H9 (cell line): ENCODE results near the gene MRPL37. TPM values are rescaled to one million over a fixed set of nuclear protein-coding genes. Genes with fewer than 3 reads are reported as not detected.

ENCODE experiments used
- DNase-seq: peaks from one replicate; pipeline ENCODE4 v3.0.0-alpha.2; 2017
- H2AFZ ChIP-seq: one replicate; pipeline ENCODE4 v1.6.1; 2013; ENCODE audit warnings: mild to moderate bottlenecking, low read length, control low read depth, moderate library complexity
- H2AK5ac ChIP-seq: 2 replicates; pipeline ENCODE4 v1.6.1; 2013; ENCODE audit warnings: low read length, control low read depth, mixed read lengths; ENCODE audit not compliant: insufficient read length
- H2BK120ac ChIP-seq: one replicate; pipeline ENCODE4 v1.6.1; 2013; ENCODE audit warnings: low read depth, mild to moderate bottlenecking, low read length, control low read depth, inconsistent platforms; ENCODE audit not compliant: poor library complexity, severe bottlenecking
- H2BK12ac ChIP-seq: 2 replicates; pipeline ENCODE4 v1.6.1; 2013; ENCODE audit warnings: low read length, control low read depth, mixed read lengths, low read depth; ENCODE audit not compliant: insufficient read length
- H2BK15ac ChIP-seq: 2 replicates; pipeline ENCODE4 v1.6.1; 2013; ENCODE audit warnings: low read depth, low read length, control low read depth
- H2BK20ac ChIP-seq: one replicate; pipeline ENCODE4 v1.6.1; 2013; ENCODE audit warnings: low read depth, mild to moderate bottlenecking, low read length, control low read depth, inconsistent platforms; ENCODE audit not compliant: poor library complexity, severe bottlenecking
- H2BK5ac ChIP-seq: 2 replicates; pipeline ENCODE4 v1.6.1; 2013; ENCODE audit warnings: low read length, control low read depth, mixed read lengths; ENCODE audit not compliant: insufficient read length
- H3K14ac ChIP-seq: 2 replicates; pipeline ENCODE4 v1.6.1; 2013; ENCODE audit warnings: low read length, control low read depth; ENCODE audit not compliant: insufficient read depth
- H3K18ac ChIP-seq: 2 replicates; pipeline ENCODE4 v1.6.1; 2013; ENCODE audit warnings: low read depth, mild to moderate bottlenecking, mixed read lengths, low read length, control low read depth; ENCODE audit not compliant: insufficient read length
- H3K23ac ChIP-seq: 2 replicates; pipeline ENCODE4 v1.6.1; 2013; ENCODE audit warnings: low read length, control low read depth, mixed read lengths, low read depth; ENCODE audit not compliant: insufficient read length
- H3K23me2 ChIP-seq: 2 replicates; pipeline ENCODE4 v1.6.1; 2013; ENCODE audit warnings: low read depth, mild to moderate bottlenecking, mixed read lengths, low read length, control low read depth; ENCODE audit not compliant: insufficient read length, poor library complexity, severe bottlenecking
- H3K27ac ChIP-seq: 2 replicates; pipeline ENCODE4 v1.5.1; 2013; ENCODE audit warnings: low read length, control low read depth, mixed read lengths, low read depth; ENCODE audit not compliant: insufficient read length
- H3K27me3 ChIP-seq: 2 replicates; pipeline ENCODE4 v1.6.1; 2013; ENCODE audit warnings: low read length, control low read depth, inconsistent platforms; ENCODE audit not compliant: insufficient read depth
- H3K4ac ChIP-seq: 2 replicates; pipeline ENCODE4 v1.6.1; 2013; ENCODE audit warnings: low read depth, mild to moderate bottlenecking, control low read depth, inconsistent platforms, low read length, moderate library complexity
- H3K4me1 ChIP-seq: 2 replicates; pipeline ENCODE4 v1.6.1; 2013; ENCODE audit warnings: low read length, control low read depth, inconsistent platforms; ENCODE audit not compliant: insufficient read depth
- H3K4me2 ChIP-seq: 2 replicates; pipeline ENCODE4 v1.6.1; 2013; ENCODE audit warnings: low read length, control low read depth, mixed read lengths; ENCODE audit not compliant: insufficient read length, insufficient read depth
- H3K56ac ChIP-seq: 2 replicates; pipeline ENCODE4 v1.6.1; 2013; ENCODE audit warnings: low read depth, mild to moderate bottlenecking, mixed read lengths, low read length, control low read depth; ENCODE audit not compliant: insufficient read length
- H3K79me1 ChIP-seq: 2 replicates; pipeline ENCODE4 v1.6.1; 2013; ENCODE audit warnings: low read depth, mild to moderate bottlenecking, moderate library complexity, low read length, control low read depth, inconsistent platforms; ENCODE audit not compliant: insufficient read depth, poor library complexity, severe bottlenecking
- H3K79me2 ChIP-seq: 2 replicates; pipeline ENCODE4 v1.6.1; 2013; ENCODE audit warnings: low read length, control low read depth, inconsistent platforms; ENCODE audit not compliant: insufficient read depth
- H3K9ac ChIP-seq: 2 replicates; pipeline ENCODE4 v1.6.1; 2013; ENCODE audit warnings: low read length, control low read depth, mixed read lengths; ENCODE audit not compliant: insufficient read length; ENCODE audit errors: extremely low read depth
- H3K9me3 ChIP-seq: one replicate; pipeline ENCODE4 v1.6.1; 2013; ENCODE audit warnings: low read depth, low read length, inconsistent platforms; ENCODE audit not compliant: control insufficient read depth
- H3T11ph ChIP-seq: one replicate; pipeline ENCODE4 v1.6.1; 2013; ENCODE audit warnings: mild to moderate bottlenecking, low read length, control low read depth, inconsistent platforms
- H4K20me1 ChIP-seq: one replicate; pipeline ENCODE4 v1.6.1; 2013; ENCODE audit not compliant: control insufficient read depth, insufficient read length, insufficient read depth
- H4K5ac ChIP-seq: 2 replicates; pipeline ENCODE4 v1.6.1; 2013; ENCODE audit warnings: low read depth, mild to moderate bottlenecking, mixed read lengths, low read length, control low read depth; ENCODE audit not compliant: insufficient read length
- H4K8ac ChIP-seq: replicated peaks from 2 replicates; pipeline ENCODE4 v1.6.1; 2013; ENCODE audit warnings: low read length, control low read depth, mixed read lengths, low read depth; ENCODE audit not compliant: insufficient read length
- H4K91ac ChIP-seq: 2 replicates; pipeline ENCODE4 v1.6.1; 2013; ENCODE audit warnings: low read depth, mild to moderate bottlenecking, moderate library complexity, mixed read lengths, low read length, control low read depth; ENCODE audit not compliant: insufficient read length
- H3K27ac Mint-ChIP-seq, 3 experiments: 2 replicates in 2 of 3; 3 replicates in 1 of 3; pipeline ENCODE4 v1.8.0; 2020 to 2021; ENCODE audit warnings: mixed read lengths in 3 of 3, mild to moderate bottlenecking in 1 of 3, moderate library complexity in 1 of 3
- H3K27me3 Mint-ChIP-seq: 2 replicates; pipeline ENCODE4 v1.8.0; 2021; ENCODE audit warnings: low read depth, mild to moderate bottlenecking, moderate library complexity, mixed read lengths
- H3K36me3 Mint-ChIP-seq, 3 experiments: 2 replicates in 2 of 3; 3 replicates in 1 of 3; pipeline ENCODE4 v1.8.0; 2020 to 2021; ENCODE audit warnings: low read depth in 3 of 3, mixed read lengths in 3 of 3; ENCODE audit not compliant: insufficient read depth in 1 of 3
- H3K4me1 Mint-ChIP-seq, 2 experiments: 2 replicates each; pipeline ENCODE4 v1.8.0; 2020; ENCODE audit warnings: mixed read lengths in 2 of 2
- H3K4me3 Mint-ChIP-seq, 2 experiments: 2 replicates in 1 of 2; 3 replicates in 1 of 2; pipeline ENCODE4 v1.8.0; 2020 to 2021; ENCODE audit warnings: mild to moderate bottlenecking in 2 of 2, mixed read lengths in 2 of 2, moderate library complexity in 1 of 2
- H3K9me3 Mint-ChIP-seq, 2 experiments: 2 replicates in 1 of 2; 3 replicates in 1 of 2; pipeline ENCODE4 v1.8.0; 2020; ENCODE audit warnings: mild to moderate bottlenecking in 2 of 2, mixed read lengths in 2 of 2, moderate library complexity in 1 of 2
- WGBS: extraction: QIAGEN DNeasy Blood & Tissue Kit; methylation state at CpG from one replicate; pipeline ENCODE4 v1.1.7; 2013; ENCODE audit warnings: missing lambda C conversion rate, low lambda C conversion rate, mixed read lengths; ENCODE audit not compliant: insufficient read length; ENCODE audit errors: extremely low coverage; 5-methylcytosine and 5-hydroxymethylcytosine counted together
- total RNA-seq: library from RNA; stranded (reverse); gene quantifications from 2 replicates; pipeline ENCODE4 v1.2.1, GENCODE V29; 2021
- TF ChIP-seq, protein P1 (sequence below): fragments of 200-600 bp; sonication (generic); conservative IDR thresholded peaks from 3 replicates; pipeline ENCODE4 v1.8.0; 2021; ENCODE audit warnings: antibody characterized with exemption, mild to moderate bottlenecking

The MRPL37 gene
- total RNA-seq, 1 experiment from 2014 or later: 123 TPM

- Histone ChIP-seq H3K23me2 (no peaks in the 10 kb centered on the region), H2AK5ac (no peak overlapping the region), H2BK20ac (no peak overlapping the region), H4K8ac (no peak overlapping the region), H3K23ac (no peak overlapping the region), H2BK5ac (no peak overlapping the region), H3K4ac (no peak overlapping the region), H3K79me2 (no peaks in the 10 kb centered on the region), H3K4me2 (no peak overlapping the region), H3K9me3 (no peaks in the 10 kb centered on the region), H3K4me1 (no peaks in the 10 kb centered on the region), H2BK12ac (no peak overlapping the region), H3K27ac (no peak overlapping the region), H3K79me1 (no peaks in the 10 kb centered on the region), H2BK120ac (no peak overlapping the region), H3K14ac (no peak overlapping the region), H3K27me3 (no peaks in the 10 kb centered on the region), H2AFZ (no peak overlapping the region), H4K91ac (no peak overlapping the region), H4K5ac (no peak overlapping the region), H3K56ac (no peak overlapping the region), H2BK15ac (no peak overlapping the region), H3T11ph (no peak overlapping the region), H4K20me1 (peaks cover 3% of the 10 kb centered on the region), H3K18ac (no peak overlapping the region), H3K9ac (no peak overlapping the region)
- Mint-ChIP-seq H3K9me3 (no peaks in the 10 kb centered on the region), H3K27me3 (no peaks in the 10 kb centered on the region), H3K4me1 (peaks cover 5 to 10% of the 10 kb centered on the region in 2 experiments; a peak in 2 of 4 replicates), H3K36me3 (peaks cover 7 to 41% (median 26%) of the 10 kb centered on the region in 3 experiments; a peak in 6 of 7 replicates), H3K4me3 (no peak overlapping the region), H3K27ac (peak overlapping the region in 1 of 3 experiments; percentile 80; a peak in 2 of 7 replicates)
- DNase-seq: no peak
- TF ChIP-seq, protein P1, sequence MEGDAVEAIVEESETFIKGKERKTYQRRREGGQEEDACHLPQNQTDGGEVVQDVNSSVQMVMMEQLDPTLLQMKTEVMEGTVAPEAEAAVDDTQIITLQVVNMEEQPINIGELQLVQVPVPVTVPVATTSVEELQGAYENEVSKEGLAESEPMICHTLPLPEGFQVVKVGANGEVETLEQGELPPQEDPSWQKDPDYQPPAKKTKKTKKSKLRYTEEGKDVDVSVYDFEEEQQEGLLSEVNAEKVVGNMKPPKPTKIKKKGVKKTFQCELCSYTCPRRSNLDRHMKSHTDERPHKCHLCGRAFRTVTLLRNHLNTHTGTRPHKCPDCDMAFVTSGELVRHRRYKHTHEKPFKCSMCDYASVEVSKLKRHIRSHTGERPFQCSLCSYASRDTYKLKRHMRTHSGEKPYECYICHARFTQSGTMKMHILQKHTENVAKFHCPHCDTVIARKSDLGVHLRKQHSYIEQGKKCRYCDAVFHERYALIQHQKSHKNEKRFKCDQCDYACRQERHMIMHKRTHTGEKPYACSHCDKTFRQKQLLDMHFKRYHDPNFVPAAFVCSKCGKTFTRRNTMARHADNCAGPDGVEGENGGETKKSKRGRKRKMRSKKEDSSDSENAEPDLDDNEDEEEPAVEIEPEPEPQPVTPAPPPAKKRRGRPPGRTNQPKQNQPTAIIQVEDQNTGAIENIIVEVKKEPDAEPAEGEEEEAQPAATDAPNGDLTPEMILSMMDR: no peak
- WGBS: no CpG with 5 or more reads among the region's 4 CpGs
Measured at GRCh38 chr1:54248966-54249365, 49.0 kb downstream of the MRPL37 start.
